CD8-positive, alpha-beta memory T cell (primary cell): ENCODE results near the gene PLS1. TPM values are rescaled to one million over a fixed set of nuclear protein-coding genes. Genes with fewer than 3 reads are reported as not detected.
"Not testable (repeated sequence)": the region's sequence is repeated elsewhere in the genome, so short reads cannot be mapped to it uniquely, and the experiment has no call there.

Source experiments
- CTCF ChIA-PET: fragments of 350-600 bp; sonication (Branson Sonifier 250); formaldehyde crosslinking; loops from one replicate; lab custom pipeline; 2021; ENCODE audit warnings: antibody characterized with exemption; lab: Charles Lee
- POLR2A ChIA-PET: fragments of 350-600 bp; sonication (Branson Sonifier 250); formaldehyde crosslinking; loops from one replicate; lab custom pipeline; 2021; ENCODE audit warnings: antibody characterized with exemption; lab: Charles Lee
- DNase-seq, 5 donors: peaks; one replicate each; pipeline versions ENCODE4 v3.0.0 to v3.0.0-alpha.2; 2020 to 2022; ENCODE audit warnings: mixed read lengths in 1 of 5
- H3K27ac ChIP-seq: one replicate; pipeline ENCODE4 v1.7.0; 2013; ENCODE audit warnings: low read depth, mild to moderate bottlenecking, low read length, moderate library complexity
- H3K27me3 ChIP-seq: 2 replicates; pipeline ENCODE4 v1.7.0; 2013; ENCODE audit warnings: low read length, mild to moderate bottlenecking; ENCODE audit not compliant: insufficient read depth, poor library complexity, severe bottlenecking
- H3K36me3 ChIP-seq: 2 replicates; pipeline ENCODE4 v1.7.0; 2013; ENCODE audit warnings: mild to moderate bottlenecking, low read length, moderate library complexity; ENCODE audit not compliant: insufficient read depth
- H3K4me1 ChIP-seq: 2 replicates; pipeline ENCODE4 v1.7.0; 2013; ENCODE audit warnings: mild to moderate bottlenecking, low read length, moderate library complexity; ENCODE audit not compliant: insufficient read depth
- H3K4me3 ChIP-seq: 2 replicates; pipeline ENCODE4 v1.7.0; 2013; ENCODE audit warnings: mild to moderate bottlenecking, low read length
- H3K9me3 ChIP-seq: 2 replicates; pipeline ENCODE4 v1.7.0; 2013; ENCODE audit warnings: mild to moderate bottlenecking, low read length
- H3K27ac Mint-ChIP-seq, 8 donors: one replicate each; pipeline ENCODE4 v1.8.0; 2020 to 2021; ENCODE audit warnings: mixed read lengths in 8 of 8, mild to moderate bottlenecking in 6 of 8, inconsistent platforms in 3 of 8, moderate library complexity in 3 of 8
- H3K27me3 Mint-ChIP-seq, 2 donors: one replicate each; pipeline ENCODE4 v1.8.0; 2020 to 2021; ENCODE audit warnings: mixed read lengths in 2 of 2, mild to moderate bottlenecking in 1 of 2, moderate library complexity in 1 of 2
- H3K36me3 Mint-ChIP-seq, 3 donors: one replicate each; pipeline ENCODE4 v1.8.0; 2020 to 2021; ENCODE audit warnings: mixed read lengths in 3 of 3, inconsistent platforms in 1 of 3, mild to moderate bottlenecking in 1 of 3
- H3K4me1 Mint-ChIP-seq, 3 donors: one replicate each; pipeline ENCODE4 v1.8.0; 2020 to 2021; ENCODE audit warnings: mixed read lengths in 3 of 3, inconsistent platforms in 1 of 3, mild to moderate bottlenecking in 1 of 3
- H3K4me3 Mint-ChIP-seq, 7 donors: one replicate each; pipeline ENCODE4 v1.8.0; 2020 to 2021; ENCODE audit warnings: mixed read lengths in 7 of 7, mild to moderate bottlenecking in 6 of 7, moderate library complexity in 4 of 7, inconsistent platforms in 2 of 7
- H3K9me3 Mint-ChIP-seq, 5 donors: one replicate each; pipeline ENCODE4 v1.8.0; 2020 to 2022; ENCODE audit warnings: mixed read lengths in 5 of 5, mild to moderate bottlenecking in 3 of 5, moderate library complexity in 2 of 5, inconsistent platforms in 1 of 5
- polyA plus RNA-seq: library from polyadenylated mRNA; unstranded; fragments of 300-500 nt; fragmentation: Illumina TruSeq; gene quantifications from one replicate; pipeline ENCODE4 v1.2.3, GENCODE V29; 2021
- total RNA-seq, 2 experiments: library from RNA; stranded (reverse); gene quantifications; one replicate each; pipeline ENCODE4 v1.2.3, GENCODE V29; 2021

Gene PLS1
- total and polyA plus RNA-seq, 3 experiments from 2014 or later, result 3.7 to 4.1 (median 4.0) TPM

- Mint-ChIP-seq H3K4me1 (peaks cover 18 to 53% (median 34%) of the 10 kb centered on the region in 3 donors), H3K27me3 (no peaks in the 10 kb centered on the region), H3K27ac (peak overlapping the region in 2 of 8 donors; percentile 17 to 77), H3K36me3 (peaks cover 2 to 51% (median 14%) of the 10 kb centered on the region in 3 donors), H3K9me3 (no peaks in the 10 kb centered on the region), H3K4me3 (no peak overlapping the region)
- ChIA-PET POLR2A (no interaction called here), CTCF (no interaction called here)
- H3K9me3 ChIP-seq, result no peaks in the 10 kb centered on the region
- no peak overlapping the region for H3K4me3 ChIP-seq
- peaks cover 4% of the 10 kb centered on the region for H3K4me1 ChIP-seq
- peaks cover 7% of the 10 kb centered on the region for H3K36me3 ChIP-seq
- no peak overlapping the region for H3K27ac ChIP-seq
- H3K27me3 ChIP-seq, result no peaks in the 10 kb centered on the region
- peak in 1 of 5 donors; percentile 47 for DNase-seq
Measured at GRCh38 chr3:142568393-142569017, 27.7 kb upstream of the PLS1 start.

GRCh38 chr3:142569422-142569821 is 26.8 kb upstream of the PLS1 start:
- H3K27me3 Mint-ChIP-seq, H3K4me3 ChIP-seq, H3K9me3 Mint-ChIP-seq, H3K27ac ChIP-seq, H3K9me3 ChIP-seq, H3K36me3 ChIP-seq, H3K27me3 ChIP-seq, POLR2A ChIA-PET, DNase-seq, H3K4me1 ChIP-seq, CTCF ChIA-PET: not testable (repeated sequence)
- Mint-ChIP-seq H3K27ac (peak overlapping the region in 1 of 8 donors; percentile 50), H3K4me1 (peaks cover 21 to 53% (median 42%) of the 10 kb centered on the region in 3 donors), H3K36me3 (peaks cover 0 to 44% (median 13%) of the 10 kb centered on the region in 3 donors), H3K4me3 (peak overlapping the region in 1 of 7 donors; percentile 75)

- H3K4me3 ChIP-seq, DNase-seq, H3K9me3 ChIP-seq, H3K36me3 ChIP-seq, H3K27me3 Mint-ChIP-seq, CTCF ChIA-PET, H3K27me3 ChIP-seq, H3K27ac ChIP-seq, H3K9me3 Mint-ChIP-seq, H3K4me3 Mint-ChIP-seq: not testable (repeated sequence)
- POLR2A ChIA-PET, result interaction anchor here (0.6 kb wide), 1 partner anchor 17 kb away, joined by 3 read pairs; no protein-coding TSS in a partner anchor
- Mint-ChIP-seq H3K27ac (peak overlapping the region in 4 of 8 donors; percentile 2 to 62 (median 36)), H3K4me1 (peaks cover 49 to 68% (median 65%) of the 10 kb centered on the region in 3 donors), H3K36me3 (peaks cover 0 to 38% (median 13%) of the 10 kb centered on the region in 3 donors)
- H3K4me1 ChIP-seq, result peaks cover 41% of the 10 kb centered on the region
Measured at GRCh38 chr3:142574223-142574622, 22.0 kb upstream of the PLS1 start.

DNA sequence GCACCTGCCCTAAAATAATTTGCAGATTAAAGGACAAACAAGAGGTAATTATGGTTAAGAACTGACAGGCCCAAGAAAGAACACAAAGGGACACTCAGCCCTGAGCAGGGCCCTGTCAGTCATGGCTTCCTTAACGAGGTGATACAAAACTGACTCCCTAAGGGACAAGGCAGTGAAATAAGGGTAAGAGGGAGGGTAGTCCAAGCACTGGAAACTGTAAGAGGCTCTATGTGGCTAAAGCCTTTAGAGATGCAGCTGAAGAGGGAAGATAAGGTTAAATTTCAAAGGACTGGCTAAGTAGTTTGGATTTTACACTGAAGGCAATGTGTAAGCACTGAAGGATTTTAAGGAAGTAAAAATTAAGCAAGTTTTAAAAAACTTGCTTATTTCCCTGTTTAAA is 21.5 kb upstream of the PLS1 start:
- no peak for DNase-seq
- Mint-ChIP-seq H3K9me3 (no peaks in the 10 kb centered on the region), H3K4me3 (peak overlapping the region in 2 of 7 donors; percentile 20 to 35), H3K36me3 (peaks cover 0 to 38% (median 13%) of the 10 kb centered on the region in 3 donors), H3K4me1 (peaks cover 53 to 72% (median 70%) of the 10 kb centered on the region in 3 donors), H3K27ac (peak overlapping the region in 4 of 8 donors; percentile 28 to 82 (median 68)), H3K27me3 (no peaks in the 10 kb centered on the region)
- POLR2A ChIA-PET, result interaction anchor here (0.6 kb wide), 2 partner anchors 17 to 459 kb away, joined by 3 read pairs; no protein-coding TSS in a partner anchor
- Histone ChIP-seq H3K27me3 (no peaks in the 10 kb centered on the region), H3K36me3 (no peaks in the 10 kb centered on the region), H3K4me1 (peaks cover 45% of the 10 kb centered on the region), H3K9me3 (no peaks in the 10 kb centered on the region), H3K4me3 (no peak overlapping the region), H3K27ac (no peak overlapping the region)
- CTCF ChIA-PET, result no interaction called here

GRCh38 chr3:142576792-142577191 is 19.4 kb upstream of the PLS1 start:
- peaks cover 0 to 29% (median 9%) of the 10 kb centered on the region in 3 donors for H3K36me3 Mint-ChIP-seq
- no peaks in the 10 kb centered on the region for H3K36me3 ChIP-seq
- ChIA-PET CTCF (interaction anchor here (1.3 to 3.9 kb wide), 3 partner anchors 20 to 425 kb away, joined by 3 to 11 read pairs (median 9); partner anchors contain the start of gene U2SURP), POLR2A (interaction anchor here (1.3 kb wide), 1 partner anchor 12 kb away, joined by 4 read pairs; no protein-coding TSS in a partner anchor)
- DNase-seq, result no peak
- H3K27ac Mint-ChIP-seq, result peak overlapping the region; percentile 36 to 99 (median 98)
- no peak overlapping the region for H3K27ac ChIP-seq
- peaks cover 48% of the 10 kb centered on the region for H3K4me1 ChIP-seq
- H3K4me1 Mint-ChIP-seq, result peaks cover 54 to 68% (median 66%) of the 10 kb centered on the region in 3 donors
- peak overlapping the region; percentile 85 to 98 (median 98) for H3K4me3 Mint-ChIP-seq
- no peaks in the 10 kb centered on the region for H3K9me3 Mint-ChIP-seq
- no peak overlapping the region for H3K4me3 ChIP-seq
- no peaks in the 10 kb centered on the region for H3K27me3 ChIP-seq
- H3K27me3 Mint-ChIP-seq, result no peaks in the 10 kb centered on the region
- H3K9me3 ChIP-seq, result no peaks in the 10 kb centered on the region

DNA sequence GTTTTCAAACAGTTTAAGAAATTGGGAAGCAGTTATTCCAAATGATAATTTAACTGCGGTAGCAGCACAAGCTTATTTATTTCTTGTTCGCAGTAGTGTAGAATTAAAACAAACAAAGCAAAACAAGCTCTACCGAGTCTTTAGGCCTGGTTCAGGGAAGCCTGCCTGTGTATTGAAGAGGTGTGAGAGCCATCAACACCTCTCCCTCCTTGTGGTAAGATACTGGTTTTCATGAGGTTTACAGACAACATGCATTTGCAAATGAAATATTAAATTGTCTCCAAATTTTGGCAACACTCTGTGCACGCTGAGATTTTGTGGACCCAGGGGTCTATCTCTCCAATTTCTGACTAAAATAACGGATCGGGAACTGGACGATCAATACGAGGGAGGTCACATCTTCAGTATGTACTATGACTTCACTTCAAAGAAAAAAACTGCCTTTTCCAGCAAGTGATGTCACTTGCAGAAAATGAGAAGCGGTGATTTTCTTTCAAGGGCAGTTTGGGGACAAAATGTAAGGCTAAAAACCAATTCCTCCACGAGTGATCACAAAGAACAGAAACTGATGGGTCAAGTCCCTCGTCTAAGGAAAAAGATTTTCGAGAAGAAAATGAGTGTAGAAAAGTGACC is 18.4 kb upstream of the PLS1 start:
- Histone ChIP-seq H3K27ac (peak overlapping the region; percentile 92), H3K4me3 (peak overlapping the region; percentile 97), H3K4me1 (peaks cover 47% of the 10 kb centered on the region), H3K9me3 (no peaks in the 10 kb centered on the region), H3K27me3 (no peaks in the 10 kb centered on the region), H3K36me3 (no peaks in the 10 kb centered on the region)
- H3K4me3 Mint-ChIP-seq, result peak overlapping the region; percentile 92 to 98 (median 98)
- H3K4me1 Mint-ChIP-seq, result peaks cover 54 to 64% (median 62%) of the 10 kb centered on the region in 3 donors
- ChIA-PET POLR2A (interaction anchor here (0.7 to 1.7 kb wide), 10 partner anchors 13 to 1394 kb away, joined by 3 to 24 read pairs (median 4); partner anchors contain the start of genes DIPK2A, PLS1, TRPC1 and U2SURP), CTCF (interaction anchor here (0.9 to 3.9 kb wide), 5 partner anchors 12 to 424 kb away, joined by 3 to 11 read pairs (median 4); partner anchors contain the start of gene U2SURP)
- no peaks in the 10 kb centered on the region for H3K9me3 Mint-ChIP-seq
- peak overlapping the region; percentile 96 to 99 (median 99) for H3K27ac Mint-ChIP-seq
- H3K36me3 Mint-ChIP-seq, result peaks cover 0 to 27% (median 8%) of the 10 kb centered on the region in 3 donors
- DNase-seq, result peak in 1 of 5 donors; percentile 31
- no peaks in the 10 kb centered on the region for H3K27me3 Mint-ChIP-seq

- Histone ChIP-seq H3K27me3 (no peaks in the 10 kb centered on the region), H3K4me1 (peaks cover 44% of the 10 kb centered on the region), H3K36me3 (no peaks in the 10 kb centered on the region), H3K27ac (peak within 1 kb of the TSS; percentile 92), H3K9me3 (no peaks in the 10 kb centered on the region), H3K4me3 (peak within 1 kb of the TSS; percentile 97)
- ChIA-PET POLR2A (interaction anchor here (0.7 to 1.7 kb wide), 10 partner anchors 14 to 1393 kb away, joined by 3 to 24 read pairs (median 4); partner anchors contain the start of genes DIPK2A, PLS1, TRPC1 and U2SURP), CTCF (interaction anchor here (0.9 to 3.9 kb wide), 5 partner anchors 11 to 423 kb away, joined by 3 to 11 read pairs (median 4); partner anchors contain the start of gene U2SURP)
- peak; percentile 92 to 97 (median 96) for DNase-seq
- Mint-ChIP-seq H3K36me3 (peaks cover 0 to 25% (median 8%) of the 10 kb centered on the region in 3 donors), H3K4me3 (peak within 1 kb of the TSS; percentile 92 to 98 (median 98)), H3K27ac (peak within 1 kb of the TSS; percentile 96 to 99 (median 99)), H3K4me1 (peaks cover 53 to 60% (median 57%) of the 10 kb centered on the region in 3 donors), H3K9me3 (no peaks in the 10 kb centered on the region), H3K27me3 (no peaks in the 10 kb centered on the region)
Measured at GRCh38 chr3:142578329-142579223, 17.6 kb upstream of the PLS1 start, which contains the start of gene ATR. ATR (minus strand) TSS chr3:142578733; CDS start chr3:142578704, 29 bp downstream.
